PC-3 (cell line): ENCODE data around the gene SLC2A3. TPM values are rescaled to one million over a fixed set of nuclear protein-coding genes. Genes with fewer than 3 reads are reported as not detected.
"Not testable (repeated sequence)": the region's sequence is repeated elsewhere in the genome, so short reads cannot be mapped to it uniquely, and the experiment has no call there.

ENCODE experiments used
- ATAC-seq: fragments of 200-7000 bp; cut with Tn5 transposase; 2 replicates; pipeline ENCODE4 v1.9.1; 2020; ENCODE audit warnings: mild to moderate bottlenecking, moderate library complexity
- BruUV-seq: library from RNA; stranded (reverse); fragments of 400-500 nt; replicated peaks from 2 replicates; lab custom pipeline; 2021; lab: Mats Ljungman, UMichigan
- CTCF ChIA-PET: fragments of 300-600 bp; sonication (Branson Sonifier 250); formaldehyde crosslinking; loops from one replicate; lab custom pipeline; 2022; ENCODE audit warnings: antibody characterized with exemption; lab: Charles Lee
- POLR2A ChIA-PET: fragments of 300-600 bp; sonication (Branson Sonifier 250); formaldehyde crosslinking; loops from one replicate; lab custom pipeline; 2022; ENCODE audit warnings: antibody characterized with exemption; ENCODE audit not compliant: unreplicated experiment; lab: Charles Lee
- DNase-seq: peaks from one replicate; pipeline ENCODE4 v3.0.0-alpha.2; 2015
- H2AFZ ChIP-seq: fragments of 300-600 bp; sonication (generic); 2 replicates; pipeline ENCODE4 v1.6.0; 2016; ENCODE audit warnings: antibody characterized with exemption, low read length
- H3F3A ChIP-seq: fragments of 300-600 bp; sonication (generic); one replicate; pipeline ENCODE4 v1.6.0; 2017; ENCODE audit warnings: antibody characterized with exemption, low read length, control low read depth, mild to moderate bottlenecking; ENCODE audit not compliant: unreplicated experiment
- H3K27ac ChIP-seq: fragments of 300-600 bp; sonication (generic); 2 replicates; pipeline ENCODE4 v1.5.1; 2016; ENCODE audit warnings: mild to moderate bottlenecking, low read length
- H3K27me3 ChIP-seq: fragments of 300-600 bp; sonication (generic); 2 replicates; pipeline ENCODE4 v1.6.1; 2016; ENCODE audit warnings: low read length, mixed read lengths
- H3K36me3 ChIP-seq: fragments of 300-600 bp; sonication (generic); 2 replicates; pipeline ENCODE4 v1.6.1; 2016; ENCODE audit warnings: low read depth, mixed run types, low read length, mixed read lengths
- H3K4me1 ChIP-seq: fragments of 300-600 bp; sonication (generic); 2 replicates; pipeline ENCODE4 v1.5.1; 2016; ENCODE audit warnings: low read length; ENCODE audit not compliant: insufficient read depth
- H3K4me2 ChIP-seq: fragments of 300-600 bp; sonication (generic); 2 replicates; pipeline ENCODE4 v1.6.0; 2016; ENCODE audit warnings: low read length
- H3K4me3 ChIP-seq: fragments of 300-600 bp; sonication (generic); 2 replicates; pipeline ENCODE4 v1.5.1; 2016; ENCODE audit warnings: mild to moderate bottlenecking, low read length, mixed read lengths
- H3K79me2 ChIP-seq: fragments of 300-600 bp; sonication (generic); 2 replicates; pipeline ENCODE4 v1.6.1; 2017; ENCODE audit warnings: low read length, mixed read lengths
- H3K9ac ChIP-seq: fragments of 300-600 bp; sonication (generic); 2 replicates; pipeline ENCODE4 v1.6.0; 2016; ENCODE audit warnings: mild to moderate bottlenecking, low read length
- H3K9me2 ChIP-seq: fragments of 300-600 bp; sonication (generic); replicated peaks from 2 replicates; pipeline ENCODE4 v1.6.1; 2016; ENCODE audit warnings: mixed run types, low read length, mixed read lengths
- H3K9me3 ChIP-seq: fragments of 300-600 bp; sonication (generic); 2 replicates; pipeline ENCODE4 v1.6.1; 2016; ENCODE audit warnings: low read length, mixed read lengths
- H4K20me1 ChIP-seq: fragments of 300-600 bp; sonication (generic); 2 replicates; pipeline ENCODE4 v1.6.1; 2016; ENCODE audit warnings: low read length, mixed read lengths
- EZH2 ChIP-seq: fragments of 300-600 bp; sonication (generic); IDR thresholded peaks from one replicate; pipeline ENCODE4 v1.6.1; 2017; ENCODE audit warnings: antibody characterized with exemption, mild to moderate bottlenecking, low read length; ENCODE audit not compliant: unreplicated experiment
- EZH2phosphoT487 ChIP-seq: fragments of 300-600 bp; sonication (generic); IDR thresholded peaks from 2 replicates; pipeline ENCODE4 v1.6.1; 2018; ENCODE audit warnings: mild to moderate bottlenecking, antibody characterized with exemption, low read length, borderline replicate concordance
- intact Hi-C: fragments of 100-400 bp; cut with micrococcal nuclease; formaldehyde crosslinking; loops from 2 replicates; pipeline ENCODE4 v1.9.0; 2023
- total RNA-seq: library from RNA; depleted of rRNA; stranded (reverse); fragments of >200 nt; gene quantifications from 2 replicates; pipeline ENCODE4 v1.2.3, GENCODE V29; 2014
- TF ChIP-seq, protein P1 (sequence below): fragments of 300-600 bp; sonication (generic); conservative IDR thresholded peaks from 2 replicates; pipeline ENCODE4 v1.5.1; 2017; ENCODE audit warnings: antibody characterized with exemption, low read depth, mild to moderate bottlenecking, low read length

The SLC2A3 gene
- total RNA-seq, 1 experiment from 2014 or later: not detected

DNA sequence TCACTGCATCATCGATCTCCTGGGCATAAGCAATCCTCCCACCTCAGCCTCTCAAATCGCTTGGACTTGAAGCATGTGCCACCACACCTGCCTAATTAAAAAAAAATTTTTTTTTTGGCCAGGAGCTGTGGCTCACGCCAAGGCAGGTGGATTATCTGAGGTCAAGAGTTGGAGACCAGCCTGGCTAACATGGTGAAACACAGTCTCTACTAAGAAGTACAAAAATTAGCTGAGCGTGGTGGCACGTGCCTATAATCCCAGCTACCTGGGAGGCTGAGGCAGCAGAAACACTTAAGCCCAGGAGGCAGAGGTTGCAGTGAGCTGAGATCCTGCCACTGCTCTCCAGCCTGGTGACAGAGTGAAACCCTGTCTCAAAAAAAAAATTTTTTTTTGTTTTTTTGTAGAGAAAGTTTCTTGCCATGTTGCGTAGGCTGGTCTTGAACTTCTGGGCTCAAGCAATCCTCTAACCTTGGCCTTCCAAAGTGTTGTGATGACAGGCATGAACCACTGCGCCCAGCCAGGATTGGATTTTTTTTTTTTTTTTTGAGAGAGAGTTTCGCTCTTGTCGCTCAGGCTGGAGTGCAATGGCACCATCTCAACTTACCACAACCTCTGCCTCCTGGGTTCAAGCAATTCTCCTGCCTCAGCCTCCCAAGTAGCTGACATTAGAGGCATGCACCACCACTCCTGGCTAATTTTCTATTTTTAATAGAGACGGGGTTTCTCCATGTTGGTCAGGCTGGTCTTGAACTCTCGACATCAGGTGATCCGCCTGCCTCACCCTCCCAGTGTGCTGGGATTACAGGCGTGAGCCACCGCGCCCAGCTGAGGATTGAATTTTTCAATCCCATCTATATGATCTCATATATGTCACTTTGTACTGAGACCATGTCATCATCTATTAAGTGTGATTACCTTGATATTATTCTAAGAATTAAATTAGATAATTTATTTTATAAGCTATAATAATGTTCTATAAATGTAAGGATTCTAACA lies 12.4 kb downstream of the SLC2A3 start:
- H3K9me2 ChIP-seq: no peaks in the 10 kb centered on the region
- H3K4me2 ChIP-seq: no peak overlapping the region
- BruUV-seq: no TSS peak
- H3K4me3 ChIP-seq: no peak overlapping the region
- no peaks in the 10 kb centered on the region for H4K20me1 ChIP-seq
- H3K27me3 ChIP-seq: no peaks in the 10 kb centered on the region
- ChIA-PET CTCF (no interaction called here), POLR2A (no interaction called here)
- H3K4me1 ChIP-seq: no peaks in the 10 kb centered on the region
- no peak overlapping the region for H2AFZ ChIP-seq
- ATAC-seq (no peak), DNase-seq (no peak)
- H3F3A ChIP-seq: no peaks in the 10 kb centered on the region
- H3K79me2 ChIP-seq: no peaks in the 10 kb centered on the region
- H3K36me3 ChIP-seq: no peaks in the 10 kb centered on the region
- no peak overlapping the region for H3K27ac ChIP-seq
- no peak overlapping the region for H3K9ac ChIP-seq
- no peaks in the 10 kb centered on the region for H3K9me3 ChIP-seq
- TF ChIP-seq EZH2phosphoT487 (no peak), EZH2 (no peak)
- TF ChIP-seq, protein P1, sequence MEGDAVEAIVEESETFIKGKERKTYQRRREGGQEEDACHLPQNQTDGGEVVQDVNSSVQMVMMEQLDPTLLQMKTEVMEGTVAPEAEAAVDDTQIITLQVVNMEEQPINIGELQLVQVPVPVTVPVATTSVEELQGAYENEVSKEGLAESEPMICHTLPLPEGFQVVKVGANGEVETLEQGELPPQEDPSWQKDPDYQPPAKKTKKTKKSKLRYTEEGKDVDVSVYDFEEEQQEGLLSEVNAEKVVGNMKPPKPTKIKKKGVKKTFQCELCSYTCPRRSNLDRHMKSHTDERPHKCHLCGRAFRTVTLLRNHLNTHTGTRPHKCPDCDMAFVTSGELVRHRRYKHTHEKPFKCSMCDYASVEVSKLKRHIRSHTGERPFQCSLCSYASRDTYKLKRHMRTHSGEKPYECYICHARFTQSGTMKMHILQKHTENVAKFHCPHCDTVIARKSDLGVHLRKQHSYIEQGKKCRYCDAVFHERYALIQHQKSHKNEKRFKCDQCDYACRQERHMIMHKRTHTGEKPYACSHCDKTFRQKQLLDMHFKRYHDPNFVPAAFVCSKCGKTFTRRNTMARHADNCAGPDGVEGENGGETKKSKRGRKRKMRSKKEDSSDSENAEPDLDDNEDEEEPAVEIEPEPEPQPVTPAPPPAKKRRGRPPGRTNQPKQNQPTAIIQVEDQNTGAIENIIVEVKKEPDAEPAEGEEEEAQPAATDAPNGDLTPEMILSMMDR: no peak
- intact Hi-C loops: no loop called here

DNA sequence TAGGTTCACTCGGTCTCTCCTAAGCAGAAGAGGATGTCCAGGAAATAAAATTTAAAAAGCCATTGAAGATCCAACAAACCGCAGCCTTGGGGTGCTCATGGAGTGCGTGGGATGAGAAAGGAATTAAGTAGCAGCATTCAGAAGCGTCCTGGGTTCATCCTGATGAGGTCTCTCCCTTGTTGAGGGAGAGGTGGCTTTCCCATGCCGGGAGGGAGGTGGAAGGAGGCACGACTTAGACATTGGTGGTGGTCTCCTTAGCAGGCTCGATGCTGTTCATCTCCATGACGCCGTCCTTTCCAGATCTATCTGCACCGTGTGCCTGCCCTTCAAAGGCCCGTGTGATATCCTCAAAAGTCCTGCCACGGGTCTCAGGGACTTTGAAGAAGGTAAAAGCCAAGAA lies 14.8 kb downstream of the SLC2A3 start:
- BruUV-seq, DNase-seq, H3K36me3 ChIP-seq, H3K9me2 ChIP-seq, H3K4me1 ChIP-seq, H3F3A ChIP-seq, ATAC-seq, CTCF ChIA-PET, H3K9ac ChIP-seq, H2AFZ ChIP-seq, H3K27ac ChIP-seq, intact Hi-C loops, H3K9me3 ChIP-seq, POLR2A ChIA-PET, H3K4me3 ChIP-seq, H3K4me2 ChIP-seq, H3K27me3 ChIP-seq, H4K20me1 ChIP-seq, H3K79me2 ChIP-seq: not testable (repeated sequence)

DNA sequence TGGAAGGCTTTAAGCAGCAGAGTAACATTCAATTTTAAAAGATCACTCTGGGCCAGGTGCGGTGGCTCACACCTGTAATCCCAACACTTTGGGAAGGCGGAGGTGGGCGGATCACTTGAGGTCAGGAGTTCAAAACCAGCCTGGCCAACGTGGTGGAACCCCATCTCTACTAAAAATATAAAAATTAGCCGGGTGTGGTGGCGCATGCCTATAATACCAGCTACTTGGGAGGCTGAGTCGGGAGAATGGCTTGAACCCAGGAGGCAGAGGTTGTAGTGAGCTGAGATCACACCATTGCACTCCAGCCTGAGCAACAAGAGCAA lies 17.8 kb downstream of the SLC2A3 start:
- intact Hi-C loops, POLR2A ChIA-PET, H3K9ac ChIP-seq, H4K20me1 ChIP-seq, CTCF ChIA-PET, H3K27ac ChIP-seq, H3K4me1 ChIP-seq, DNase-seq, H3K9me2 ChIP-seq, H2AFZ ChIP-seq, H3K36me3 ChIP-seq, BruUV-seq, H3K4me2 ChIP-seq, H3K4me3 ChIP-seq, ATAC-seq, H3K27me3 ChIP-seq, H3F3A ChIP-seq, H3K9me3 ChIP-seq, H3K79me2 ChIP-seq: not testable (repeated sequence)
